ENCODE data around the gene SALL1.

GRCh38 chr16:51095084-51095881, 55.8 kb downstream of the SALL1 start:
- TF ChIP-seq CTCF (IDR thresholded peaks at IDR 0.05; ENCODE audit: low read depth, low read length) (no peak), EZH2phosphoT487 (IDR thresholded peaks at IDR 0.05; ENCODE audit: low read depth) (no peak)

All from OCI-LY3 (cell line).